ENCODE measurements around the gene SUMF1. TPM values are rescaled to one million over a fixed set of nuclear protein-coding genes. Genes with fewer than 3 reads are reported as not detected.

Gene SUMF1
- total RNA-seq, 2 donors from 2014 or later: 13.1 to 15.3 TPM

- H3K27ac Mint-ChIP-seq: no peak overlapping the region
- H3K9me3 ChIP-seq (ENCODE audit: control insufficient read depth, low read length, poor library complexity, severe bottlenecking): no peaks in the 10 kb centered on the region
- no peaks in the 10 kb centered on the region for H3K27me3 Mint-ChIP-seq
- no peaks in the 10 kb centered on the region for H3K36me3 Mint-ChIP-seq (ENCODE audit: low read depth)
- ATAC-seq (no peak), DNase-seq (no peak)
- H3K4me3 Mint-ChIP-seq: no peak overlapping the region
- peaks cover 12% of the 10 kb centered on the region for H3K4me1 Mint-ChIP-seq
Observed at GRCh38 chr3:4396542-4396941, 70.5 kb downstream of the SUMF1 start.

- Mint-ChIP-seq H3K27ac (no peak overlapping the region), H3K27me3 (no peaks in the 10 kb centered on the region), H3K4me1 (peaks cover 12% of the 10 kb centered on the region), H3K4me3 (peak overlapping the region; percentile 15), H3K36me3 (ENCODE audit: low read depth) (no peaks in the 10 kb centered on the region)
- ATAC-seq (no peak), DNase-seq (no peak)
- H3K9me3 ChIP-seq (ENCODE audit: control insufficient read depth, low read length, poor library complexity, severe bottlenecking): no peaks in the 10 kb centered on the region
Observed at GRCh38 chr3:4396006-4396405, 71.1 kb downstream of the SUMF1 start.

GRCh38 chr3:4395448-4395847 lies 71.6 kb downstream of the SUMF1 start:
- H3K36me3 Mint-ChIP-seq (ENCODE audit: low read depth): no peaks in the 10 kb centered on the region
- no peak overlapping the region for H3K27ac Mint-ChIP-seq
- H3K4me3 Mint-ChIP-seq: no peak overlapping the region
- H3K27me3 Mint-ChIP-seq: no peaks in the 10 kb centered on the region
- ATAC-seq: no peak
- H3K9me3 ChIP-seq (ENCODE audit: control insufficient read depth, low read length, poor library complexity, severe bottlenecking): no peaks in the 10 kb centered on the region
- DNase-seq: no peak
- H3K4me1 Mint-ChIP-seq: peaks cover 12% of the 10 kb centered on the region

- Mint-ChIP-seq H3K36me3 (ENCODE audit: low read depth) (peaks cover 2% of the 10 kb centered on the region), H3K27ac (no peak overlapping the region), H3K4me1 (peaks cover 12% of the 10 kb centered on the region), H3K27me3 (no peaks in the 10 kb centered on the region), H3K4me3 (peak overlapping the region; percentile 5)
- no peaks in the 10 kb centered on the region for H3K9me3 ChIP-seq (ENCODE audit: control insufficient read depth, low read length, poor library complexity, severe bottlenecking)
- ATAC-seq (no peak), DNase-seq (no peak)
Observed at GRCh38 chr3:4394567-4394966, 72.5 kb downstream of the SUMF1 start.

- Mint-ChIP-seq H3K27me3 (no peaks in the 10 kb centered on the region), H3K27ac (no peak overlapping the region), H3K4me1 (peaks cover 12% of the 10 kb centered on the region), H3K4me3 (peak overlapping the region; percentile 2), H3K36me3 (ENCODE audit: low read depth) (peaks cover 2% of the 10 kb centered on the region)
- DNase-seq (no peak), ATAC-seq (peak; percentile 76)
- no peaks in the 10 kb centered on the region for H3K9me3 ChIP-seq (ENCODE audit: control insufficient read depth, low read length, poor library complexity, severe bottlenecking)
Observed at GRCh38 chr3:4394048-4394447, 73.0 kb downstream of the SUMF1 start.

- H3K4me1 Mint-ChIP-seq: peaks cover 14% of the 10 kb centered on the region
- ATAC-seq (no peak), DNase-seq (no peak)
- H3K27ac Mint-ChIP-seq: no peak overlapping the region
- no peak overlapping the region for H3K4me3 Mint-ChIP-seq
- H3K27me3 Mint-ChIP-seq: no peaks in the 10 kb centered on the region
- H3K9me3 ChIP-seq (ENCODE audit: control insufficient read depth, low read length, poor library complexity, severe bottlenecking): no peaks in the 10 kb centered on the region
- peaks cover 2% of the 10 kb centered on the region for H3K36me3 Mint-ChIP-seq (ENCODE audit: low read depth)
Observed at GRCh38 chr3:4392992-4393391, 74.1 kb downstream of the SUMF1 start.

- no peak for DNase-seq
- no peak overlapping the region for H3K4me3 Mint-ChIP-seq
- no peaks in the 10 kb centered on the region for H3K9me3 ChIP-seq (ENCODE audit: control insufficient read depth, low read length, poor library complexity, severe bottlenecking)
- peaks cover 4% of the 10 kb centered on the region for H3K36me3 Mint-ChIP-seq (ENCODE audit: low read depth)
- H3K4me1 Mint-ChIP-seq: peaks cover 9% of the 10 kb centered on the region
- no peak for ATAC-seq
- no peak overlapping the region for H3K27ac Mint-ChIP-seq
- no peaks in the 10 kb centered on the region for H3K27me3 Mint-ChIP-seq
Observed at GRCh38 chr3:4387210-4388204, 79.6 kb downstream of the SUMF1 start.

GRCh38 chr3:4385201-4385600 lies 81.9 kb downstream of the SUMF1 start:
- Mint-ChIP-seq H3K36me3 (ENCODE audit: low read depth) (peaks cover 5% of the 10 kb centered on the region), H3K4me3 (no peak overlapping the region), H3K27me3 (no peaks in the 10 kb centered on the region), H3K27ac (no peak overlapping the region), H3K4me1 (peaks cover 9% of the 10 kb centered on the region)
- H3K9me3 ChIP-seq (ENCODE audit: control insufficient read depth, low read length, poor library complexity, severe bottlenecking): no peaks in the 10 kb centered on the region
- ATAC-seq (no peak), DNase-seq (no peak)

GRCh38 chr3:4380013-4380412 lies 87.1 kb downstream of the SUMF1 start:
- no peaks in the 10 kb centered on the region for H3K9me3 ChIP-seq (ENCODE audit: control insufficient read depth, low read length, poor library complexity, severe bottlenecking)
- Mint-ChIP-seq H3K27me3 (no peaks in the 10 kb centered on the region), H3K36me3 (ENCODE audit: low read depth) (peaks cover 7% of the 10 kb centered on the region), H3K4me3 (no peak overlapping the region), H3K4me1 (peaks cover 2% of the 10 kb centered on the region), H3K27ac (no peak overlapping the region)
- no peak for ATAC-seq
- no peak for DNase-seq

- Mint-ChIP-seq H3K4me3 (no peak overlapping the region), H3K36me3 (ENCODE audit: low read depth) (peaks cover 8% of the 10 kb centered on the region), H3K27me3 (no peaks in the 10 kb centered on the region), H3K4me1 (no peaks in the 10 kb centered on the region), H3K27ac (no peak overlapping the region)
- no peak for DNase-seq
- no peaks in the 10 kb centered on the region for H3K9me3 ChIP-seq (ENCODE audit: control insufficient read depth, low read length, poor library complexity, severe bottlenecking)
- no peak for ATAC-seq
Observed at GRCh38 chr3:4376499-4376898, 90.6 kb downstream of the SUMF1 start.

GRCh38 chr3:4375911-4376310 lies 91.2 kb downstream of the SUMF1 start:
- Mint-ChIP-seq H3K27me3 (no peaks in the 10 kb centered on the region), H3K27ac (no peak overlapping the region), H3K4me1 (no peaks in the 10 kb centered on the region), H3K36me3 (ENCODE audit: low read depth) (peaks cover 8% of the 10 kb centered on the region), H3K4me3 (no peak overlapping the region)
- no peaks in the 10 kb centered on the region for H3K9me3 ChIP-seq (ENCODE audit: control insufficient read depth, low read length, poor library complexity, severe bottlenecking)
- DNase-seq: no peak
- ATAC-seq: no peak

GRCh38 chr3:4373669-4374068 lies 93.4 kb downstream of the SUMF1 start:
- no peaks in the 10 kb centered on the region for H3K9me3 ChIP-seq (ENCODE audit: control insufficient read depth, low read length, poor library complexity, severe bottlenecking)
- H3K27ac Mint-ChIP-seq: no peak overlapping the region
- peaks cover 3% of the 10 kb centered on the region for H3K4me1 Mint-ChIP-seq
- H3K36me3 Mint-ChIP-seq (ENCODE audit: low read depth): peaks cover 11% of the 10 kb centered on the region
- no peaks in the 10 kb centered on the region for H3K27me3 Mint-ChIP-seq
- no peak overlapping the region for H3K4me3 Mint-ChIP-seq
- no peak for DNase-seq
- ATAC-seq: no peak

- H3K4me3 Mint-ChIP-seq: no peak overlapping the region
- no peaks in the 10 kb centered on the region for H3K36me3 Mint-ChIP-seq (ENCODE audit: low read depth)
- DNase-seq (no peak), ATAC-seq (no peak)
- peak overlapping the region; percentile 57 for H3K27ac Mint-ChIP-seq
- no peaks in the 10 kb centered on the region for H3K9me3 ChIP-seq (ENCODE audit: control insufficient read depth, low read length, poor library complexity, severe bottlenecking)
- no peaks in the 10 kb centered on the region for H3K27me3 Mint-ChIP-seq
- no peaks in the 10 kb centered on the region for H3K4me1 Mint-ChIP-seq
Observed at GRCh38 chr3:4362523-4362922, 104.5 kb downstream of the SUMF1 start.

- no peak for DNase-seq
- Mint-ChIP-seq H3K4me3 (no peak overlapping the region), H3K36me3 (ENCODE audit: low read depth) (no peaks in the 10 kb centered on the region), H3K27ac (no peak overlapping the region), H3K4me1 (no peaks in the 10 kb centered on the region), H3K27me3 (no peaks in the 10 kb centered on the region)
- H3K9me3 ChIP-seq (ENCODE audit: control insufficient read depth, low read length, poor library complexity, severe bottlenecking): no peaks in the 10 kb centered on the region
- ATAC-seq: no peak
Observed at GRCh38 chr3:4360817-4361216, 106.3 kb downstream of the SUMF1 start.

All from T-helper 17 cell (primary cell).